Parathyroid adenoma (tissue), 2 donors: ENCODE results near the gene ADGRD1.

Experiments
- H2AFZ ChIP-seq: fragments of 300-600 bp; sonication (generic); one replicate; pipeline ENCODE4 v1.7.0; 2017; ENCODE audit warnings: antibody characterized with exemption, mild to moderate bottlenecking
- H3K27ac ChIP-seq: fragments of 300-600 bp; sonication (generic); one replicate; pipeline ENCODE4 v1.7.0; 2017
- H3K27me3 ChIP-seq: fragments of 300-600 bp; sonication (generic); one replicate; pipeline ENCODE4 v1.7.0; 2017; ENCODE audit warnings: low read length; ENCODE audit not compliant: control insufficient read depth, insufficient read depth
- H3K36me3 ChIP-seq: fragments of 300-600 bp; sonication (generic); one replicate; pipeline ENCODE4 v1.7.0; 2017; ENCODE audit warnings: low read length; ENCODE audit not compliant: control insufficient read depth, insufficient read depth
- H3K4me1 ChIP-seq: fragments of 300-600 bp; sonication (generic); one replicate; pipeline ENCODE4 v1.7.0; 2017; ENCODE audit warnings: control low read depth
- H3K4me2 ChIP-seq: fragments of 300-600 bp; sonication (generic); one replicate; pipeline ENCODE4 v1.7.0; 2017; ENCODE audit warnings: low read length
- H3K4me3 ChIP-seq: fragments of 300-600 bp; sonication (generic); one replicate; pipeline ENCODE4 v1.7.0; 2017; ENCODE audit warnings: low read depth, low read length
- H3K79me2 ChIP-seq: fragments of 300-600 bp; sonication (generic); one replicate; pipeline ENCODE4 v1.7.0; 2017; ENCODE audit warnings: control low read depth
- H3K9ac ChIP-seq: fragments of 300-600 bp; sonication (generic); one replicate; pipeline ENCODE4 v1.7.0; 2017; ENCODE audit warnings: mild to moderate bottlenecking
- H3K9me3 ChIP-seq: fragments of 300-600 bp; sonication (generic); one replicate; pipeline ENCODE4 v1.7.0; 2017; ENCODE audit warnings: low read length; ENCODE audit not compliant: control insufficient read depth
- CTCF ChIP-seq: fragments of 300-600 bp; sonication (generic); IDR thresholded peaks from one replicate; pipeline ENCODE4 v1.7.0; 2017; ENCODE audit warnings: antibody characterized with exemption, mild to moderate bottlenecking
- donor health status: primary hyperparathyroidism.

Gene ADGRD1

GRCh38 chr12:130976171-130976720 lies 22.5 kb downstream of the ADGRD1 start:
- no peaks in the 10 kb centered on the region for H3K36me3 ChIP-seq

GRCh38 chr12:130977046-130977742 lies 23.5 kb downstream of the ADGRD1 start:
- Histone ChIP-seq H3K4me2 (no peak overlapping the region), H3K79me2 (no peaks in the 10 kb centered on the region), H3K9ac (no peak overlapping the region), H3K4me3 (no peak overlapping the region), H3K4me1 (no peaks in the 10 kb centered on the region), H2AFZ (no peak overlapping the region), H3K9me3 (no peaks in the 10 kb centered on the region), H3K27me3 (no peaks in the 10 kb centered on the region), H3K36me3 (no peaks in the 10 kb centered on the region), H3K27ac (no peak overlapping the region)
- no peak for TF ChIP-seq CTCF

More at GRCh38 chr12:130976171-130976720, 22.5 kb downstream of the ADGRD1 start:
- H3K9ac ChIP-seq = no peak overlapping the region
- no peak overlapping the region for H3K27ac ChIP-seq
- H3K79me2 ChIP-seq = no peaks in the 10 kb centered on the region
- no peak overlapping the region for H3K4me2 ChIP-seq
- no peak overlapping the region for H3K4me3 ChIP-seq
- no peaks in the 10 kb centered on the region for H3K27me3 ChIP-seq
- H2AFZ ChIP-seq = no peak overlapping the region
- H3K9me3 ChIP-seq = no peaks in the 10 kb centered on the region
- no peak for TF ChIP-seq CTCF
- no peaks in the 10 kb centered on the region for H3K4me1 ChIP-seq

- H3K36me3 ChIP-seq = no peaks in the 10 kb centered on the region
- H3K9me3 ChIP-seq = no peaks in the 10 kb centered on the region
- no peak overlapping the region for H3K4me3 ChIP-seq
- no peak for TF ChIP-seq CTCF
- no peaks in the 10 kb centered on the region for H3K27me3 ChIP-seq
- H2AFZ ChIP-seq = no peak overlapping the region
- H3K27ac ChIP-seq = no peak overlapping the region
- H3K9ac ChIP-seq = no peak overlapping the region
- no peaks in the 10 kb centered on the region for H3K4me1 ChIP-seq
- H3K4me2 ChIP-seq = no peak overlapping the region
- H3K79me2 ChIP-seq = no peaks in the 10 kb centered on the region
These were observed 24.0 kb downstream of the ADGRD1 start for GRCh38 chr12:130977743-130978095.

GRCh38 chr12:130978785-130979184 lies 25.1 kb downstream of the ADGRD1 start:
- H3K79me2 ChIP-seq = no peaks in the 10 kb centered on the region
- H3K9me3 ChIP-seq = no peaks in the 10 kb centered on the region
- no peak for TF ChIP-seq CTCF
- no peaks in the 10 kb centered on the region for H3K4me1 ChIP-seq
- no peak overlapping the region for H3K4me3 ChIP-seq
- no peak overlapping the region for H2AFZ ChIP-seq
- H3K27ac ChIP-seq = no peak overlapping the region
- H3K9ac ChIP-seq = no peak overlapping the region
- H3K36me3 ChIP-seq = no peaks in the 10 kb centered on the region
- H3K4me2 ChIP-seq = no peak overlapping the region
- H3K27me3 ChIP-seq = no peaks in the 10 kb centered on the region
